Uterus (tissue), 4 donors: ENCODE data around the gene CHID1. TPM values are rescaled to one million over a fixed set of nuclear protein-coding genes. Genes with fewer than 3 reads are reported as not detected.

Experiments
- DNase-seq, 2 donors: peaks; one replicate each; pipeline ENCODE4 v3.0.0-alpha.2; 2019 to 2020
- H3K27ac ChIP-seq, 2 donors: fragments of 200-600 bp; sonication (generic); 1 replicate in 1 of 2; 2 replicates in 1 of 2; pipeline ENCODE4 v1.5.1; 2016 to 2018
- H3K27me3 ChIP-seq, 2 donors: fragments of 200-600 bp; sonication (generic); one replicate each; pipeline ENCODE4 v1.5.1; 2018 to 2019; ENCODE audit warnings: control low read depth in 1 of 2
- H3K36me3 ChIP-seq, 2 donors: fragments of 200-600 bp; sonication (generic); one replicate each; pipeline ENCODE4 v1.5.1; 2019; ENCODE audit warnings: control low read depth in 1 of 2
- H3K4me1 ChIP-seq, 2 donors: fragments of 200-600 bp; sonication (generic); one replicate each; pipeline ENCODE4 v1.5.1; 2018 to 2019; ENCODE audit warnings: control low read depth in 1 of 2
- H3K4me3 ChIP-seq, 2 donors: fragments of 200-600 bp; sonication (generic); 1 replicate in 1 of 2; 2 replicates in 1 of 2; pipeline ENCODE4 v1.5.1; 2018 to 2019; ENCODE audit warnings: mild to moderate bottlenecking in 1 of 2
- H3K9me3 ChIP-seq, 2 donors: fragments of 200-600 bp; sonication (generic); one replicate each; pipeline ENCODE4 v1.5.1; 2019; ENCODE audit warnings: control low read depth in 1 of 2
- CTCF ChIP-seq, 4 experiments: fragments of 200-600 bp in 2 of 4; fragments of 450-650 bp in 2 of 4; sonication (generic) in 2 of 4; IDR thresholded peaks; one replicate each; pipeline ENCODE4 v1.5.1; 2016 to 2019; ENCODE audit warnings: antibody characterized with exemption in 4 of 4, mild to moderate bottlenecking in 2 of 4, moderate library complexity in 1 of 4
- POLR2A ChIP-seq, 2 donors: fragments of 450-650 bp; IDR thresholded peaks; one replicate each; pipeline ENCODE4 v1.6.1; 2016; ENCODE audit warnings: antibody characterized with exemption in 2 of 2, mild to moderate bottlenecking in 1 of 2, moderate library complexity in 1 of 2
- intact Hi-C: fragments of 100-400 bp; cut with DNase I; formaldehyde crosslinking; loops from one replicate; pipeline ENCODE4 v1.15.1; 2023; ENCODE audit warnings: low total_unique reads
- total RNA-seq, 4 donors: library from RNA; depleted of rRNA in 3 of 4; stranded (reverse); fragments of >200 nt in 3 of 4; gene quantifications; one replicate each; pipeline versions ENCODE4 v1.1.0 to v1.2.4, GENCODE V29; 2014 to 2023
- donor health status: DM: yes; HTN: yes; CAD: no.

CHID1 gene
- total RNA-seq, 4 donors from 2014 or later: 20.3 to 57.9 (median 48.4) TPM

DNA sequence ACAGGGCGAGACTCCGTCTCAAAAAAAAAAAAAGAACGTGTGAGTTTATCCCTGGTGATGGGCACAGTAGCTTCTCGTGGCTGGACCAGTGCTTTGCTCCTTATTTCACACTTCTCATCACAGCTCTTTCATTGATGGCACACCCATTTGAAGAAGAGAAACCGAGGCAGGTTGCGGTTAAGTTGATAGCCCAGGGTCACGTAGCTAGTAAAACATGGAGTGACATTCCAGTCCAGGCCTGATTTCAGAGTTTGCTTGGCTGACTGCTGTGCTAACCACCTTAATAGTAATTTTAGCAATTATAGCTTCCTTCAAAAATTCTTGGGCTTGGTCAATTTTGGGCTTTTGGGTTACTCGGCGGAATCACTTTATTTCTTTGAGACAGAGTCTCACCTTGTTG, 40.9 kb upstream of the CHID1 start:
- H3K9me3 ChIP-seq: peaks cover 0 to 6% of the 10 kb centered on the region in 2 donors
- H3K36me3 ChIP-seq: no peaks in the 10 kb centered on the region
- H3K4me1 ChIP-seq: peaks cover 0 to 5% of the 10 kb centered on the region in 2 donors
- no peak for DNase-seq
- TF ChIP-seq POLR2A (IDR thresholded peaks at IDR 0.05) (no peak), CTCF (IDR thresholded peaks at IDR 0.05) (no peak)
- no peaks in the 10 kb centered on the region for H3K27me3 ChIP-seq
- intact Hi-C loops: no loop called here
- no peak overlapping the region for H3K27ac ChIP-seq
- H3K4me3 ChIP-seq: no peak overlapping the region

- Histone ChIP-seq H3K27ac (no peak overlapping the region), H3K4me1 (no peaks in the 10 kb centered on the region), H3K27me3 (no peaks in the 10 kb centered on the region), H3K36me3 (no peaks in the 10 kb centered on the region), H3K9me3 (peaks cover 0 to 6% of the 10 kb centered on the region in 2 donors), H3K4me3 (no peak overlapping the region)
- no peak for DNase-seq
- intact Hi-C loops: no loop called here
- TF ChIP-seq POLR2A (IDR thresholded peaks at IDR 0.05) (no peak), CTCF (IDR thresholded peaks at IDR 0.05) (no peak)
Observed at GRCh38 chr11:947744-948143, 37.1 kb upstream of the CHID1 start.

- Histone ChIP-seq H3K27ac (no peak overlapping the region), H3K36me3 (no peaks in the 10 kb centered on the region), H3K4me1 (no peaks in the 10 kb centered on the region), H3K4me3 (no peak overlapping the region), H3K27me3 (no peaks in the 10 kb centered on the region), H3K9me3 (peaks cover 0 to 6% of the 10 kb centered on the region in 2 donors)
- DNase-seq: no peak
- intact Hi-C loops: no loop called here
- no peak for TF ChIP-seq CTCF (IDR thresholded peaks at IDR 0.05)
Observed at GRCh38 chr11:945986-946385, 35.4 kb upstream of the CHID1 start.

- intact Hi-C loops: no loop called here
- no peaks in the 10 kb centered on the region for H3K4me1 ChIP-seq
- H3K4me3 ChIP-seq: no peak overlapping the region
- no peak for DNase-seq
- H3K27me3 ChIP-seq: no peaks in the 10 kb centered on the region
- H3K36me3 ChIP-seq: no peaks in the 10 kb centered on the region
- TF ChIP-seq CTCF (IDR thresholded peaks at IDR 0.05): no peak
- TF ChIP-seq POLR2A (IDR thresholded peaks at IDR 0.05): no peak
- H3K9me3 ChIP-seq: peaks cover 0 to 6% of the 10 kb centered on the region in 2 donors
- H3K27ac ChIP-seq: no peak overlapping the region
Observed at GRCh38 chr11:944711-945470, 34.3 kb upstream of the CHID1 start.

- no peaks in the 10 kb centered on the region for H3K9me3 ChIP-seq
- no peak overlapping the region for H3K27ac ChIP-seq
- H3K4me1 ChIP-seq: no peaks in the 10 kb centered on the region
- no peak for DNase-seq
- no peak overlapping the region for H3K4me3 ChIP-seq
- H3K36me3 ChIP-seq: no peaks in the 10 kb centered on the region
- no peaks in the 10 kb centered on the region for H3K27me3 ChIP-seq
- intact Hi-C loops: no loop called here
- TF ChIP-seq POLR2A (IDR thresholded peaks at IDR 0.05) (no peak), CTCF (IDR thresholded peaks at IDR 0.05) (no peak)
Observed at GRCh38 chr11:942823-943222, 32.2 kb upstream of the CHID1 start.
